ENCODE measurements around the gene ARHGEF37.
"Not testable (repeated sequence)": the region's sequence is repeated elsewhere in the genome, so short reads cannot be mapped to it uniquely, and the experiment has no call there.

Gene ARHGEF37

GRCh38 chr5:149649730-149650129 lies 68.4 kb downstream of the ARHGEF37 start:
- DNase-seq: not testable (repeated sequence)

- DNase-seq: no peak
Observed at GRCh38 chr5:149651686-149652085, 70.4 kb downstream of the ARHGEF37 start.

GRCh38 chr5:149652697-149653096 lies 71.4 kb downstream of the ARHGEF37 start:
- DNase-seq: no peak

- no peak for DNase-seq
Observed at GRCh38 chr5:149654231-149654630, 72.9 kb downstream of the ARHGEF37 start.

GRCh38 chr5:149654883-149655505 lies 73.7 kb downstream of the ARHGEF37 start:
- no peak for DNase-seq

- no peak for DNase-seq
Observed at GRCh38 chr5:149656576-149657182, 75.4 kb downstream of the ARHGEF37 start.

GRCh38 chr5:149657324-149657723 lies 76.0 kb downstream of the ARHGEF37 start:
- DNase-seq: no peak

- DNase-seq: no peak
Observed at GRCh38 chr5:149658299-149658698, 77.0 kb downstream of the ARHGEF37 start.

- DNase-seq: no peak
Observed at GRCh38 chr5:149664083-149664482, 82.8 kb downstream of the ARHGEF37 start.

- DNase-seq: no peak
Observed at GRCh38 chr5:149664666-149665415, 83.5 kb downstream of the ARHGEF37 start.

- DNase-seq: no peak
Observed at GRCh38 chr5:149665416-149666175, 84.3 kb downstream of the ARHGEF37 start.

- no peak for DNase-seq
Observed at GRCh38 chr5:149666212-149666852, 85.0 kb downstream of the ARHGEF37 start.

- no peak for DNase-seq
Observed at GRCh38 chr5:149667084-149667828, 86.0 kb downstream of the ARHGEF37 start.

- no peak for DNase-seq
Observed at GRCh38 chr5:149667829-149668330, 86.6 kb downstream of the ARHGEF37 start.

GRCh38 chr5:149669273-149669672 lies 88.0 kb downstream of the ARHGEF37 start:
- not testable (repeated sequence) for DNase-seq

- no peak for DNase-seq
Observed at GRCh38 chr5:149671544-149671943, 90.2 kb downstream of the ARHGEF37 start.

GRCh38 chr5:149672701-149673476 lies 91.6 kb downstream of the ARHGEF37 start:
- no peak for DNase-seq

- no peak for DNase-seq
Observed at GRCh38 chr5:149674686-149675085, 93.4 kb downstream of the ARHGEF37 start.

- DNase-seq: no peak
Observed at GRCh38 chr5:149675610-149676201, 94.4 kb downstream of the ARHGEF37 start.

GRCh38 chr5:149677731-149678130 lies 96.4 kb downstream of the ARHGEF37 start:
- DNase-seq: no peak

Measured in activated naive CD4-positive, alpha-beta T cell (primary cell).